NOMO-1 treated with DMSO at 0.1 percent for 48 hours (cell line): ENCODE results near the gene SNAP23.

Experiments used
- DNase-seq: peaks from one replicate; lab custom pipeline; 2025; ENCODE audit not compliant: unreplicated experiment; lab: John Stamatoyannopoulos, UW

Gene SNAP23

GRCh38 chr15:42495361-42496212 is at the start of gene SNAP23:
Gene SNAP23 (plus strand): TSS chr15:42495634. CDS start chr15:42511847, 16,213 bp downstream.
- peak; percentile 84 for DNase-seq

- no peak for DNase-seq
Measured at GRCh38 chr15:42447599-42447998, 47.8 kb upstream of the SNAP23 start.

- no peak for DNase-seq
Measured at GRCh38 chr15:42448281-42448680, 47.2 kb upstream of the SNAP23 start.

- no peak for DNase-seq
Measured at GRCh38 chr15:42449770-42450424, 45.5 kb upstream of the SNAP23 start.

GRCh38 chr15:42450425-42450790 is 45.0 kb upstream of the SNAP23 start:
- no peak for DNase-seq

GRCh38 chr15:42453826-42454225 is 41.6 kb upstream of the SNAP23 start:
- no peak for DNase-seq

GRCh38 chr15:42456531-42456930 is 38.9 kb upstream of the SNAP23 start:
- no peak for DNase-seq

GRCh38 chr15:42456971-42457370 is 38.5 kb upstream of the SNAP23 start:
- no peak for DNase-seq

GRCh38 chr15:42457445-42458442 is 37.7 kb upstream of the SNAP23 start:
- DNase-seq = no peak

- DNase-seq = no peak
Measured at GRCh38 chr15:42461261-42461660, 34.2 kb upstream of the SNAP23 start.

- DNase-seq = no peak
Measured at GRCh38 chr15:42465520-42466259, 29.7 kb upstream of the SNAP23 start.

- DNase-seq = no peak
Measured at GRCh38 chr15:42471002-42471401, 24.4 kb upstream of the SNAP23 start.

- peak; percentile 24 for DNase-seq
Measured at GRCh38 chr15:42474827-42475226, 20.6 kb upstream of the SNAP23 start.

GRCh38 chr15:42482701-42483100 is 12.7 kb upstream of the SNAP23 start:
- DNase-seq = no peak

- no peak for DNase-seq
Measured at GRCh38 chr15:42483677-42484076, 11.8 kb upstream of the SNAP23 start.

GRCh38 chr15:42490291-42490670 is 5.2 kb upstream of the SNAP23 start:
- DNase-seq = peak; percentile 71

- peak; percentile 92 for DNase-seq
Measured at GRCh38 chr15:42490671-42491538, 4.5 kb upstream of the SNAP23 start, which contains the start of gene ZNF106. Gene ZNF106 (minus strand): TSS chr15:42491141. CDS start chr15:42472289, 18,852 bp downstream.

GRCh38 chr15:42491539-42492225 is 3.8 kb upstream of the SNAP23 start:
- DNase-seq = no peak

GRCh38 chr15:42493679-42494078 is 1.8 kb upstream of the SNAP23 start:
- peak; percentile 63 for DNase-seq
